OCI-LY1 (cell line): ENCODE results near the gene FOXL3.

Experiments
- H2AFZ ChIP-seq: fragments of 200-600 bp; sonication (generic), shearing (Covaris generic); 2 replicates; pipeline ENCODE4 v1.6.0; 2014; ENCODE audit warnings: antibody characterized with exemption, mild to moderate bottlenecking, low read length
- H3F3A ChIP-seq: fragments of 200-600 bp; sonication (generic), shearing (Covaris generic); 2 replicates; pipeline ENCODE4 v1.6.0; 2014; ENCODE audit warnings: mild to moderate bottlenecking, antibody characterized with exemption, low read length, moderate library complexity; ENCODE audit not compliant: insufficient read depth
- H3K27ac ChIP-seq: fragments of 200-600 bp; sonication (generic); 2 replicates; pipeline ENCODE4 v1.5.1; 2014; ENCODE audit warnings: low read length, mixed run types, mild to moderate bottlenecking, low read depth; ENCODE audit not compliant: poor library complexity, severe bottlenecking
- H3K27me3 ChIP-seq: fragments of 200-600 bp; sonication (generic); 2 replicates; pipeline ENCODE4 v1.6.0; 2014; ENCODE audit warnings: antibody characterized with exemption, mild to moderate bottlenecking, low read length, moderate library complexity; ENCODE audit not compliant: insufficient read depth
- H3K36me3 ChIP-seq: fragments of 200-600 bp; sonication (generic); 2 replicates; pipeline ENCODE4 v1.6.1; 2014; ENCODE audit warnings: mild to moderate bottlenecking, antibody characterized with exemption, low read length, moderate library complexity, mixed read lengths; ENCODE audit not compliant: insufficient read depth
- H3K4me1 ChIP-seq: fragments of 200-600 bp; sonication (generic); 2 replicates; pipeline ENCODE4 v1.5.1; 2014; ENCODE audit warnings: mild to moderate bottlenecking, low read length, moderate library complexity; ENCODE audit not compliant: insufficient read depth, severe bottlenecking
- H3K4me2 ChIP-seq: fragments of 200-600 bp; sonication (generic), shearing (Covaris generic); 2 replicates; pipeline ENCODE4 v1.6.1; 2014; ENCODE audit warnings: low read length
- H3K4me3 ChIP-seq: fragments of 200-600 bp; sonication (generic); 2 replicates; pipeline ENCODE4 v1.5.1; 2014; ENCODE audit warnings: low read length, low read depth, mild to moderate bottlenecking, mixed read lengths; ENCODE audit not compliant: poor library complexity, severe bottlenecking
- H3K79me2 ChIP-seq: fragments of 200-600 bp; shearing (Covaris generic); 2 replicates; pipeline ENCODE4 v1.6.1; 2016; ENCODE audit warnings: mixed run types, low read length, mixed read lengths; ENCODE audit not compliant: insufficient read depth
- H3K9ac ChIP-seq: fragments of 200-600 bp; sonication (generic), shearing (Covaris generic); 2 replicates; pipeline ENCODE4 v1.6.1; 2014; ENCODE audit warnings: mild to moderate bottlenecking, low read length, mixed read lengths
- H3K9me2 ChIP-seq: fragments of 200-600 bp; sonication (generic), shearing (Covaris generic); 2 replicates; pipeline ENCODE4 v1.6.1; 2014; ENCODE audit warnings: low read depth, mild to moderate bottlenecking, low read length, mixed read lengths
- H3K9me3 ChIP-seq: fragments of 200-600 bp; shearing (Covaris generic); 2 replicates; pipeline ENCODE4 v1.6.1; 2014; ENCODE audit warnings: low read length, mixed read lengths
- H4K20me1 ChIP-seq: fragments of 200-600 bp; sonication (generic), shearing (Covaris generic); 2 replicates; pipeline ENCODE4 v1.6.0; 2016; ENCODE audit warnings: mild to moderate bottlenecking, low read length; ENCODE audit not compliant: insufficient read depth
- CTCF ChIP-seq: fragments of 200-600 bp; sonication (generic), shearing (Covaris generic); IDR thresholded peaks from 2 replicates; pipeline ENCODE4 v1.5.1; 2017; ENCODE audit warnings: mild to moderate bottlenecking, antibody characterized with exemption, low read length, moderate library complexity, mixed read lengths
- EZH2 ChIP-seq: fragments of 200-600 bp; sonication (generic), shearing (Covaris generic); IDR thresholded peaks from 2 replicates; pipeline ENCODE4 v1.8.0; 2017; ENCODE audit warnings: borderline replicate concordance, mixed run types, mild to moderate bottlenecking, antibody characterized with exemption, low read length, moderate library complexity, mixed read lengths

FOXL3 gene

GRCh38 chr7:259751-260405 lies 30.1 kb upstream of the FOXL3 start:
- peaks cover 13% of the 10 kb centered on the region; the same call in 1 of the 2 replicates for H3F3A ChIP-seq
- no peak overlapping the region for H3K4me2 ChIP-seq
- TF ChIP-seq EZH2 (no peak), CTCF (no peak)
- H3K79me2 ChIP-seq: no peaks in the 10 kb centered on the region
- H4K20me1 ChIP-seq: no peaks in the 10 kb centered on the region
- H3K27ac ChIP-seq: no peak overlapping the region
- no peaks in the 10 kb centered on the region for H3K9me2 ChIP-seq
- H3K9ac ChIP-seq: no peak overlapping the region
- no peaks in the 10 kb centered on the region for H3K4me1 ChIP-seq
- H3K36me3 ChIP-seq: no peaks in the 10 kb centered on the region
- peaks cover 3% of the 10 kb centered on the region; the same call in 1 of the 2 replicates for H3K9me3 ChIP-seq
- no peak overlapping the region for H2AFZ ChIP-seq
- no peaks in the 10 kb centered on the region for H3K27me3 ChIP-seq
- H3K4me3 ChIP-seq: no peak overlapping the region

- H4K20me1 ChIP-seq: no peaks in the 10 kb centered on the region
- H3K9me3 ChIP-seq: peaks cover 3% of the 10 kb centered on the region; the same call in 1 of the 2 replicates
- H3K4me1 ChIP-seq: no peaks in the 10 kb centered on the region
- no peaks in the 10 kb centered on the region for H3K79me2 ChIP-seq
- no peaks in the 10 kb centered on the region for H3K27me3 ChIP-seq
- H3K9me2 ChIP-seq: no peaks in the 10 kb centered on the region
- TF ChIP-seq CTCF: no peak
- no peak for TF ChIP-seq EZH2
- no peak overlapping the region for H2AFZ ChIP-seq
- no peak overlapping the region for H3K27ac ChIP-seq
- peaks cover 13% of the 10 kb centered on the region; the same call in 1 of the 2 replicates for H3F3A ChIP-seq
- no peak overlapping the region for H3K4me2 ChIP-seq
- H3K9ac ChIP-seq: no peak overlapping the region
- no peak overlapping the region for H3K4me3 ChIP-seq
- no peaks in the 10 kb centered on the region for H3K36me3 ChIP-seq
These were observed 29.3 kb upstream of the FOXL3 start for GRCh38 chr7:260441-261281.

- Histone ChIP-seq H3K9me2 (no peaks in the 10 kb centered on the region), H3K4me3 (no peak overlapping the region), H3K4me1 (no peaks in the 10 kb centered on the region), H3K36me3 (no peaks in the 10 kb centered on the region), H4K20me1 (no peaks in the 10 kb centered on the region), H2AFZ (no peak overlapping the region), H3K27ac (no peak overlapping the region), H3K9ac (no peak overlapping the region), H3K79me2 (no peaks in the 10 kb centered on the region), H3K9me3 (peaks cover 3% of the 10 kb centered on the region; the same call in 1 of the 2 replicates), H3K4me2 (no peak overlapping the region), H3K27me3 (no peaks in the 10 kb centered on the region), H3F3A (peaks cover 13% of the 10 kb centered on the region; the same call in 1 of the 2 replicates)
- TF ChIP-seq EZH2: no peak
- TF ChIP-seq CTCF: no peak
These were observed 28.4 kb upstream of the FOXL3 start for GRCh38 chr7:261341-262250.
